Bronchial epithelial cell (primary cell): ENCODE measurements around the gene KLHL26. TPM values are rescaled to one million over a fixed set of nuclear protein-coding genes. Genes with fewer than 3 reads are reported as not detected.
"Not testable (repeated sequence)": the region's sequence is repeated elsewhere in the genome, so short reads cannot be mapped to it uniquely, and the experiment has no call there.

ENCODE experiments used
- DNase-seq: peaks from one replicate; pipeline ENCODE4 v3.0.0-alpha.2; 2010; ENCODE audit warnings: low read depth
- FAIRE-seq: peaks from 2 replicates; lab custom pipeline; 2011; peaks lifted over from hg19 to GRCh38; lab: Jason Lieb, UNC
- H3K27me3 ChIP-seq: 2 replicates; pipeline ENCODE4 v1.5.1; 2011; ENCODE audit warnings: low read length; ENCODE audit not compliant: control insufficient read depth, insufficient read depth
- H3K36me3 ChIP-seq: 2 replicates; pipeline ENCODE4 v1.5.1; 2011; ENCODE audit warnings: low read length; ENCODE audit not compliant: control insufficient read depth, insufficient read depth
- H3K4me3 ChIP-seq: 2 replicates; pipeline ENCODE4 v1.5.1; 2011; ENCODE audit warnings: mild to moderate bottlenecking, low read depth, low read length, control low read depth
- CTCF ChIP-seq: IDR thresholded peaks from 2 replicates; pipeline ENCODE4 v1.5.1; 2011; ENCODE audit warnings: mild to moderate bottlenecking, moderate library complexity, low read length, control low read depth, inconsistent platforms; ENCODE audit not compliant: insufficient read depth, severe bottlenecking
- total RNA-seq: library from RNA; depleted of rRNA; stranded (reverse); fragments of >200 nt; gene quantifications from 2 replicates; pipeline ENCODE4 v1.2.1, GENCODE V29; 2014

KLHL26 gene
- total RNA-seq, 1 donor from 2014 or later: 3.2 TPM

DNA sequence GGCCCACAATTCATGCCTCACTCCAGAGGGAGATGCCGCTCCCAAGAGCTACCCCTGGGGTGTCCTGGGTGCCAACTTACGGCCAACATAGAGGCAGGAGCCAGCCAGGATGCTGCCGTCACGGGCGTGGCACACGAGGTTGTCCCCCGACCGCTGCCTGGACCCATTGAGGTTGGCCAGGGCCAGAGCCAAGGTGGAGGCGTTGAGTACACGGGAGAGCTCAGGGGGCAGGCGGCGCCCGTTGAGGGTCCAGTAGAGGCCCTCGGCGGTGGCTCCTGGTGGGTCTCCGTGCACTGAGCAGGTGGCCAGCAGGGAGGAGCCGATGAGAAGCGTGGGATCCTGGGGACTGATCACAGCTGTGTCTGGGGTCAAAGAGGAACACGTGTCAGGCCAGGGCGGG lies 37.3 kb upstream of the KLHL26 start:
- Histone ChIP-seq H3K27me3 (peaks cover 1% of the 10 kb centered on the region), H3K36me3 (no peaks in the 10 kb centered on the region), H3K4me3 (no peak overlapping the region)
- no peak for TF ChIP-seq CTCF
- DNase-seq: no peak
- no peak for FAIRE-seq

- H3K4me3 ChIP-seq, DNase-seq, H3K36me3 ChIP-seq, H3K27me3 ChIP-seq, FAIRE-seq: not testable (repeated sequence)
Observed at GRCh38 chr19:18600692-18601397, 36.0 kb upstream of the KLHL26 start.

GRCh38 chr19:18601875-18602274 lies 35.0 kb upstream of the KLHL26 start:
- no peak for FAIRE-seq
- no peak for TF ChIP-seq CTCF
- DNase-seq: peak; percentile 53
- Histone ChIP-seq H3K36me3 (no peaks in the 10 kb centered on the region), H3K27me3 (peaks cover 5% of the 10 kb centered on the region), H3K4me3 (no peak overlapping the region)

GRCh38 chr19:18603255-18603957 lies 33.4 kb upstream of the KLHL26 start:
- no peak for FAIRE-seq
- DNase-seq: no peak
- Histone ChIP-seq H3K36me3 (no peaks in the 10 kb centered on the region), H3K27me3 (peaks cover 12% of the 10 kb centered on the region), H3K4me3 (no peak overlapping the region)
- no peak for TF ChIP-seq CTCF

GRCh38 chr19:18603958-18604819 lies 32.6 kb upstream of the KLHL26 start:
- peaks cover 16% of the 10 kb centered on the region for H3K27me3 ChIP-seq
- FAIRE-seq (no peak), DNase-seq (no peak)
- no peak for TF ChIP-seq CTCF
- H3K4me3 ChIP-seq: no peak overlapping the region
- H3K36me3 ChIP-seq: no peaks in the 10 kb centered on the region

DNA sequence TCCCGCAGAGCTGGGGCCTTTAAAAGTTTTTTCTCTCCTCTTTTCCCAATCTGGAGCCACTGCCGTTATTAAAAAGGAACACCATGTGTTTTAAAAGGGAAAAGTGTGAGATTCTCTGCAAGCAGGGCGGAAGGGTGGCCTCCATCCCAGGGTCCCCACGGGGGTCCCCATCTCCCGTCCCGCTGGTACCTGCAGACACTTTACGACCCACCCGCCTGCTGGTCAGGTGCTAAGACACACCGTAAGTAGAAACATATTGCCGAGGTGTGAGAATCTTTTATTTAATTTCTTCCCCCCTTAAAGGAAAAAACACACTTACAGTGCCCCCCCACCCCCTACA lies 32.0 kb upstream of the KLHL26 start:
- Histone ChIP-seq H3K27me3 (peaks cover 19% of the 10 kb centered on the region), H3K4me3 (no peak overlapping the region), H3K36me3 (no peaks in the 10 kb centered on the region)
- DNase-seq (no peak), FAIRE-seq (no peak)
- no peak for TF ChIP-seq CTCF
